HG02759 (cell line): Measurements from ENCODE around the gene CTSW.

Experiments used
- ATAC-seq: cut with Tn5 transposase; IDR thresholded peaks from one replicate; pipeline ENCODE4 v1.9.1; 2021; ENCODE audit warnings: mild to moderate bottlenecking, moderate library complexity; ENCODE audit not compliant: unreplicated experiment

The CTSW gene

GRCh38 chr11:65921033-65921555 is 41.5 kb downstream of the CTSW start:
- ATAC-seq, result no peak

- no peak for ATAC-seq
Measured at GRCh38 chr11:65921876-65922275, 42.2 kb downstream of the CTSW start.

GRCh38 chr11:65922565-65922964 is 42.9 kb downstream of the CTSW start:
- no peak for ATAC-seq

GRCh38 chr11:65925397-65925796 is 45.8 kb downstream of the CTSW start:
- ATAC-seq, result no peak

GRCh38 chr11:65927904-65928397 is 48.3 kb downstream of the CTSW start:
- ATAC-seq, result peak; percentile 80

- ATAC-seq, result no peak
Measured at GRCh38 chr11:65928667-65929066, 49.0 kb downstream of the CTSW start.

- no peak for ATAC-seq
Measured at GRCh38 chr11:65931773-65932557, 52.3 kb downstream of the CTSW start.

- no peak for ATAC-seq
Measured at GRCh38 chr11:65932558-65932919, 52.9 kb downstream of the CTSW start.
